K562 (cell line): Measurements from ENCODE around the gene ITGB2. TPM values are rescaled to one million over a fixed set of nuclear protein-coding genes. Genes with fewer than 3 reads are reported as not detected.
A peak's percentile ranks its signal among the peaks of the same experiment; 100 is the strongest.

Experiments used
- ATAC-seq: fragments of 200-7000 bp; cut with Tn5 transposase; 3 replicates; pipeline ENCODE4 v1.9.1; 2020; ENCODE audit warnings: moderate library complexity
- BruUV-seq: library from RNA; stranded (reverse); fragments of 400-500 nt; replicated peaks from 2 replicates; lab custom pipeline; 2021; lab: Mats Ljungman, UMichigan
- CTCF ChIA-PET: fragments of 300-600 bp; formaldehyde crosslinking; extraction: SDS; loops from one replicate; lab custom pipeline; 2021; ENCODE audit warnings: low intra/inter-chr PET ratio; lab: Yijun Ruan, JAX
- POLR2A ChIA-PET: fragments of 300-600, 350-650 bp; sonication (Branson Sonifier 250); formaldehyde crosslinking; extraction: SDS; loops from one replicate; lab custom pipeline; 2021; ENCODE audit warnings: antibody characterized with exemption, inconsistent platforms; lab: Yijun Ruan, JAX
- DNase-seq, 4 experiments: peaks; one replicate each; pipeline versions ENCODE4 v3.0.0 to v3.0.0-alpha.2; 2011 to 2018; ENCODE audit warnings: low spot score in 3 of 4, mixed read lengths in 3 of 4; ENCODE audit errors: extremely low read depth in 1 of 4
- FAIRE-seq: peaks from 2 replicates; lab custom pipeline; 2011; peaks lifted over from hg19 to GRCh38; lab: Jason Lieb, UNC
- H2AFZ ChIP-seq: 2 replicates; pipeline ENCODE4 v1.6.0; 2011; ENCODE audit warnings: low read depth, low read length, control low read depth, inconsistent platforms
- H3K27ac ChIP-seq: fragments of 200-600 bp; 3 replicates; pipeline ENCODE4 v1.8.0; 2011; ENCODE audit warnings: low read depth, mild to moderate bottlenecking, control low read depth, inconsistent platforms, low read length, moderate library complexity, mixed read lengths; ENCODE audit errors: extremely low read depth
- H3K27me3 ChIP-seq, 2 experiments: fragments of 300-600 bp in 1 of 2; 2 replicates in 1 of 2; 3 replicates in 1 of 2; pipeline versions ENCODE4 v1.6.0 to v1.8.0; 2011; ENCODE audit warnings: inconsistent platforms in 2 of 2, low read length in 2 of 2, mild to moderate bottlenecking in 1 of 2, mixed read lengths in 1 of 2, moderate library complexity in 1 of 2; ENCODE audit not compliant: control insufficient read depth in 2 of 2, insufficient read depth in 2 of 2
- H3K36me3 ChIP-seq: fragments of 300-600 bp; 3 replicates; pipeline ENCODE4 v1.8.0; 2011; ENCODE audit warnings: mild to moderate bottlenecking, low read length, inconsistent platforms; ENCODE audit not compliant: control insufficient read depth, insufficient read depth
- H3K4me1 ChIP-seq, 2 experiments: fragments of 200-600 bp in 1 of 2; replicated peaks in 1 of 2; 2 replicates in 1 of 2; 3 replicates in 1 of 2; pipeline versions ENCODE4 v1.5.1 to v1.8.0; 2011; ENCODE audit warnings: inconsistent platforms in 2 of 2, low read length in 2 of 2, mild to moderate bottlenecking in 1 of 2, mixed read lengths in 1 of 2, moderate library complexity in 1 of 2; ENCODE audit not compliant: control insufficient read depth in 2 of 2, insufficient read depth in 2 of 2
- H3K4me2 ChIP-seq: 2 replicates; pipeline ENCODE4 v1.6.1; 2011; ENCODE audit warnings: low read length, control low read depth, inconsistent platforms, mixed read lengths; ENCODE audit not compliant: insufficient read depth
- H3K4me3 ChIP-seq: fragments of 200-600 bp; sonication (generic), shearing (Covaris generic); 2 replicates; pipeline ENCODE4 v1.5.1; 2016; ENCODE audit warnings: control low read depth, inconsistent platforms
- H3K79me2 ChIP-seq: fragments of 200-600 bp; 3 replicates; pipeline ENCODE4 v1.8.0; 2011; ENCODE audit warnings: low read length, inconsistent platforms; ENCODE audit not compliant: control insufficient read depth, insufficient read depth
- H3K9ac ChIP-seq, 2 experiments: 2 replicates each; pipeline versions ENCODE4 v1.6.0 to v1.6.1; 2011; ENCODE audit warnings: low read depth in 2 of 2, low read length in 2 of 2, control low read depth in 1 of 2, inconsistent platforms in 1 of 2, mild to moderate bottlenecking in 1 of 2, mixed read lengths in 1 of 2; ENCODE audit not compliant: insufficient read depth in 1 of 2
- H3K9me1 ChIP-seq: one replicate; pipeline ENCODE4 v1.6.0; 2011; ENCODE audit warnings: inconsistent platforms, mild to moderate bottlenecking, low read length, moderate library complexity; ENCODE audit not compliant: control insufficient read depth, insufficient read depth
- H3K9me3 ChIP-seq: replicated peaks from 2 replicates; pipeline ENCODE4 v1.5.1; 2011; ENCODE audit warnings: low read depth, low read length, inconsistent platforms; ENCODE audit not compliant: control insufficient read depth, insufficient read depth
- H4K20me1 ChIP-seq: replicated peaks from 2 replicates; pipeline ENCODE4 v1.6.1; 2011; ENCODE audit warnings: low read length, inconsistent platforms, mixed read lengths; ENCODE audit not compliant: control insufficient read depth, insufficient read depth
- CBFA2T2 ChIP-seq: fragments of 450-650 bp; conservative IDR thresholded peaks from 2 replicates; pipeline ENCODE4 v1.6.1; 2017; ENCODE audit warnings: mild to moderate bottlenecking
- RB1 ChIP-seq: fragments of 450-650 bp; IDR thresholded peaks from 2 replicates; pipeline ENCODE4 v1.6.1; 2017; ENCODE audit warnings: low read depth, mild to moderate bottlenecking
- RERE ChIP-seq: sonication (generic); formaldehyde crosslinking; IDR thresholded peaks from 2 replicates; pipeline ENCODE4 v1.8.0; 2023; ENCODE audit warnings: missing genetic modification reagents, mild to moderate bottlenecking, borderline replicate concordance
- REST ChIP-seq, 2 experiments: fragments of 450-650 bp; formaldehyde crosslinking in 1 of 2; IDR thresholded peaks; 2 replicates each; pipeline versions ENCODE4 v1.4.0 to v1.6.1; 2014 to 2020; ENCODE audit warnings: mild to moderate bottlenecking in 2 of 2, borderline replicate concordance in 1 of 2, low read depth in 1 of 2
- SMARCB1 ChIP-seq: IDR thresholded peaks from 2 replicates; pipeline ENCODE4 v1.6.1; 2011; ENCODE audit warnings: improper control_type of control experiment, low read depth; ENCODE audit not compliant: insufficient read length
- XRCC5 ChIP-seq: fragments of 200-400 bp; formaldehyde crosslinking; IDR thresholded peaks from 2 replicates; pipeline ENCODE4 v1.6.1; 2017; ENCODE audit warnings: low read depth, mild to moderate bottlenecking, low read length
- WGBS: fragments of 100-300 bp; shearing (Covaris generic); methylation state at CpG from one replicate; pipeline ENCODE4 v1.1.6; 2016; ENCODE audit warnings: low coverage, mixed read lengths; ENCODE audit not compliant: insufficient coverage; ENCODE audit errors: missing lambda C conversion rate; 5-methylcytosine and 5-hydroxymethylcytosine counted together
- in situ Hi-C: fragments of 300-500 bp; cut with MboI; formaldehyde crosslinking; loops from 4 replicates; pipeline ENCODE4 v1.15.0; 2018; ENCODE audit warnings: inconsistent platforms, mixed read lengths
- intact Hi-C: fragments of 100-400 bp; cut with micrococcal nuclease; formaldehyde crosslinking; loops from 2 replicates; pipeline ENCODE4 v1.14.2; 2022
- polyA plus RNA-seq, 8 experiments: library from polyadenylated mRNA; depleted of rRNA in 4 of 8; stranded (reverse) in 5 of 8; unstranded in 3 of 8; fragments of >200 nt; fragmentation: Nextera tagmentation in 2 of 8; fragmentation: Illumina TruSeq in 1 of 8; extraction: Ambion mirVana in 2 of 8; extraction: Trizol in 1 of 8; gene quantifications; 2 replicates each; pipeline versions ENCODE4 v1.2.1 to v1.2.3, GENCODE V29; 2011 to 2014; ENCODE audit warnings: inconsistent platforms in 1 of 8, missing spikeins in 1 of 8
- total RNA-seq, 7 experiments: library from RNA; depleted of rRNA in 6 of 7; stranded (reverse); fragments of >200 nt in 6 of 7; fragmentation: Illumina TruSeq in 2 of 7; extraction: Trizol in 2 of 7; gene quantifications; 2 replicates each; pipeline versions ENCODE4 v1.2.1 to v1.2.3, GENCODE V29; 2011 to 2021; ENCODE audit warnings: low replicate concordance in 1 of 7

Gene ITGB2
- total and polyA plus RNA-seq, 9 of the 15 experiments (the other 6 are each of a cell fraction or from before 2014, with no cell fraction given) = 0.07 to 1.3 (median 0.51) TPM; not detected in 2

- ChIA-PET CTCF (interaction anchor here (0.6 to 0.9 kb wide), 4 partner anchors 110 to 169 kb away, joined by 3 to 5 read pairs (median 4); partner anchors contain the start of gene UBE2G2), POLR2A (no interaction called here)
- WGBS = 20% methylated on average over 18 of the region's 19 CpGs
- Histone ChIP-seq H4K20me1 (no peaks in the 10 kb centered on the region; the same call in none of the 2 replicates), H3K27me3 (peaks cover 19 to 35% of the 10 kb centered on the region in 2 experiments), H3K9ac (no peak overlapping the region), H3K27ac (no peak overlapping the region), H3K79me2 (no peaks in the 10 kb centered on the region), H3K4me1 (peaks cover 9 to 56% of the 10 kb centered on the region in 2 experiments; a peak in 3 of 5 replicates), H3K4me2 (no peak overlapping the region), H3K4me3 (no peak overlapping the region), H2AFZ (peak overlapping the region; percentile 43; the same call in 1 of the 2 replicates), H3K9me1 (no peaks in the 10 kb centered on the region), H3K36me3 (no peaks in the 10 kb centered on the region), H3K9me3 (no peaks in the 10 kb centered on the region)
- in situ Hi-C loops (no loop called here), intact Hi-C loops (no loop called here)
- BruUV-seq = no TSS peak
- ATAC-seq (peak; percentile 92), FAIRE-seq (peak; percentile 68), DNase-seq (peak; percentile 68 to 79 (median 74))
- TF ChIP-seq XRCC5 = peak; percentile 86; the same call in 1 of the 2 replicates
- peak; percentile 79 for TF ChIP-seq REST (IDR thresholded peaks at IDR 0.05; ENCODE audit: borderline replicate concordance)
- TF ChIP-seq REST (CRISPR knock-in tag; IDR thresholded peaks at IDR 0.05; ENCODE audit: low read depth) = no peak
- TF ChIP-seq RERE = 0 out of 2 replicates have a peak, but pooled peaks have one; percentile 45
- TF ChIP-seq CBFA2T2 = no peak
- TF ChIP-seq RB1 = peak; percentile 71; the same call in 1 of the 2 replicates
- TF ChIP-seq SMARCB1 = no peak
Observed at GRCh38 chr21:44911384-44912157, 9.1 kb downstream of the ITGB2 start.
